Peyer's patch (tissue), 4 donors: ENCODE measurements around the gene ZNF787.

Experiments used
- POLR2A ChIP-seq, 2 donors: fragments of 450-650 bp; IDR thresholded peaks; one replicate each; pipeline ENCODE4 v1.5.1; 2017; ENCODE audit warnings: antibody characterized with exemption in 2 of 2, mild to moderate bottlenecking in 2 of 2, moderate library complexity in 2 of 2
- TF ChIP-seq, protein P1 (sequence below), 6 experiments: fragments of 450-650 bp in 4 of 6; fragments of 200-600 bp in 2 of 6; sonication (generic) in 1 of 6; IDR thresholded peaks; one replicate each; pipeline ENCODE4 v1.5.1; 2017 to 2019; ENCODE audit warnings: antibody characterized with exemption in 6 of 6, mild to moderate bottlenecking in 3 of 6, moderate library complexity in 1 of 6

DNA sequence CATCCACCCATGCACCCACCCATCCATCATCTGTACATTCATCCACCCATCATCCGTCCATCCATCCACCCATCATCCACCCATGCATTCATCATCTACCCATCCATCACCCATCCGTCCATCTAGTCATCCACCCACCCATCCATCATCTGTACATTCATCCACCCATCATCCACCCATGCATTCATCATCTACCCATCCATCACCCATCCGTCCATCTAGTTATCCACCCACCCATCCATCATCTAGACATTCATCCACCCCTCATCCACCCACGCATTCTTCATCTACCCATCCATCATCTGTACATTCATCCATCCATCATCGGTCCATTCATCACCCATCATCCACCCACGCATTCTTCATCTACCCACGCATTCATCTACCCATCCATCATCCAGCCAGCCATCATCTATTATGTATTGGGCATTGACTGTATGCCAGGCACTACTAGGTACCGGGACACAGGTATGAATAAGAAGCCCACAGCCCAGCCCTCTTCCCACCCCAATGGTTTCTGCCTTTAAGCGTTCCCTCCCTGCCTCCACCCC, 38.0 kb upstream of the ZNF787 start:
- TF ChIP-seq, protein P1, sequence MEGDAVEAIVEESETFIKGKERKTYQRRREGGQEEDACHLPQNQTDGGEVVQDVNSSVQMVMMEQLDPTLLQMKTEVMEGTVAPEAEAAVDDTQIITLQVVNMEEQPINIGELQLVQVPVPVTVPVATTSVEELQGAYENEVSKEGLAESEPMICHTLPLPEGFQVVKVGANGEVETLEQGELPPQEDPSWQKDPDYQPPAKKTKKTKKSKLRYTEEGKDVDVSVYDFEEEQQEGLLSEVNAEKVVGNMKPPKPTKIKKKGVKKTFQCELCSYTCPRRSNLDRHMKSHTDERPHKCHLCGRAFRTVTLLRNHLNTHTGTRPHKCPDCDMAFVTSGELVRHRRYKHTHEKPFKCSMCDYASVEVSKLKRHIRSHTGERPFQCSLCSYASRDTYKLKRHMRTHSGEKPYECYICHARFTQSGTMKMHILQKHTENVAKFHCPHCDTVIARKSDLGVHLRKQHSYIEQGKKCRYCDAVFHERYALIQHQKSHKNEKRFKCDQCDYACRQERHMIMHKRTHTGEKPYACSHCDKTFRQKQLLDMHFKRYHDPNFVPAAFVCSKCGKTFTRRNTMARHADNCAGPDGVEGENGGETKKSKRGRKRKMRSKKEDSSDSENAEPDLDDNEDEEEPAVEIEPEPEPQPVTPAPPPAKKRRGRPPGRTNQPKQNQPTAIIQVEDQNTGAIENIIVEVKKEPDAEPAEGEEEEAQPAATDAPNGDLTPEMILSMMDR (IDR thresholded peaks at IDR 0.05) = no peak
- no peak for TF ChIP-seq POLR2A (IDR thresholded peaks at IDR 0.05)
